ENCODE results near the gene DEFB128.

DEFB128 gene

DNA sequence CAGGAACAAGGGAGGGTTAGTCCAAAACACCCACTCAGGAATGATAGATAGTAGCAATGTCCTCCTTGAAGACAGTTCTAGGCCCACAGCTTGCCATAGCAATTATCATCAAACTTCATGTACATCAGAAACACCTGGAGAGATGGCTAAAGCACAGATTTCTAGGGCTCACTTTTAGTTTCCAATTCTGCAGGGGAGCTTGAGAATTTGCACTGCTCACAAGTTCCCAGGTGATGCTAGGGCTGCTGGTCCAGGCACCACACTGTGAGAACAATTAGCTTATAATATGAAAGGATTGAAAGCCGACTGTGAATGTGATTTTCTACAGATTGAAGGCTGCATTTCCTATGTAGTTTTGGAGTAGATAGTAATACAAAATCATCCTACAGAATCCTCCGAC lies 43.6 kb downstream of the DEFB128 start:
- DNase-seq, result no peak

DNA sequence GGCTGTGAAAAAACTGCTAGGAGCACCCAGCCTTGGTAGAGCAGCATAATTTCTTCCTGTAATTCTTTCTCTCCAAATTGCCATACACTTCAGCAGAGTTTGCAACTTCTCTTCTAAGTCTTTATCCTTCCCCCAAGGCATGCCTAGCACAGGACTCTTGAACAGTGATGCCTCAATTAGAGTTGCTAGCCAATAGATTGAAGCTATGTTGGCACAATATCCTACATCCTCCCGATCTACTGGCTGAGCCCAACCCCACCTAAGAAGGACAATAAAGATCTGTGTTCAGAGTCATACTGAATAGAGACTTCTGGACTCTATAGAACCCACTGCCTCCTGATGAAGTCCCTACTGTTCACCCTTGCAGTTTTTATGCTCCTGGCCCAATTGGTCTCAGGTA lies 47.2 kb downstream of the DEFB128 start, which contains the start of gene DEFB126:
Gene DEFB126, plus strand, starts transcription at position 301 of the 400 bp plus-strand sequence. Its CDS starts 39 bp downstream, at position 340.
- DNase-seq, result no peak

All from cerebellar nuclear complex (tissue), 1 donor.